Ishikawa (cell line): ENCODE measurements around the gene CRYGN.

Source experiments
- CEBPB ChIP-seq: IDR thresholded peaks from 2 replicates; pipeline ENCODE4 v1.6.1; 2012
- EP300 ChIP-seq: IDR thresholded peaks from 2 replicates; pipeline ENCODE4 v1.6.1; 2012; ENCODE audit warnings: borderline replicate concordance
- FOXM1 ChIP-seq: IDR thresholded peaks from 2 replicates; pipeline ENCODE4 v1.6.1; 2012; ENCODE audit warnings: low read depth, borderline replicate concordance
- MAX ChIP-seq: IDR thresholded peaks from 2 replicates; pipeline ENCODE4 v1.6.1; 2012
- NFIC ChIP-seq: IDR thresholded peaks from 2 replicates; pipeline ENCODE4 v1.6.1; 2012
- RAD21 ChIP-seq: IDR thresholded peaks from 2 replicates; pipeline ENCODE4 v1.6.1; 2012; ENCODE audit warnings: low read depth
- TAF1 ChIP-seq: IDR thresholded peaks from 2 replicates; pipeline ENCODE4 v1.6.1; 2012; ENCODE audit warnings: low read depth, mild to moderate bottlenecking
- TCF12 ChIP-seq: IDR thresholded peaks from 2 replicates; pipeline ENCODE4 v1.6.1; 2012; ENCODE audit warnings: low read depth
- TEAD4 ChIP-seq: IDR thresholded peaks from 2 replicates; pipeline ENCODE4 v1.6.1; 2012
- YY1 ChIP-seq: IDR thresholded peaks from 2 replicates; pipeline ENCODE4 v1.6.1; 2012; ENCODE audit warnings: low read depth
- TF ChIP-seq, protein P1 (sequence below): IDR thresholded peaks from 2 replicates; pipeline ENCODE4 v1.6.1; 2012
- TF ChIP-seq, protein P2 (sequence below): IDR thresholded peaks from 2 replicates; pipeline ENCODE4 v1.6.1; 2012; ENCODE audit warnings: low read depth, mild to moderate bottlenecking

DNA sequence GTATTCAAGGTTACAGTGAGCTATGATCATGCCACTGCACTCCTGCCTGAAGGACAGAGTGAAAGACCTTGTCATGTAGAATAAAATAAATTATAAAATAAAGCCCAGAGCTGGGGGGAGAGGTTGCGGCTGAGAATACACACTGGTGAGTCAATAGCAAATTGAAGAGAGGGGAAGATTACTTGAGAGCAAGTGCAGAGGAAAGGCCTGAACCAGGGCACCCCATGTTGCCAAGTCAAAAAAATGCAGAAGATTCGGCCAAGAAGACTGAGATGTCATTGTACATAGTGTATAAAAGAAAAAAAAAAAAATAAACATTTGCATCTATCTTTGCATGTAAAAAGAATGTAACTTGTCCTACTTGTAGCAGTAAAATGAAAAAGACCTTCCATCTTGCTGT, 47.3 kb upstream of the CRYGN start:
- no peak for TF ChIP-seq YY1
- TF ChIP-seq TCF12: no peak
- TF ChIP-seq MAX: no peak
- no peak for TF ChIP-seq EP300
- no peak for TF ChIP-seq TEAD4
- TF ChIP-seq CEBPB: no peak
- TF ChIP-seq FOXM1: no peak
- TF ChIP-seq, protein P1, sequence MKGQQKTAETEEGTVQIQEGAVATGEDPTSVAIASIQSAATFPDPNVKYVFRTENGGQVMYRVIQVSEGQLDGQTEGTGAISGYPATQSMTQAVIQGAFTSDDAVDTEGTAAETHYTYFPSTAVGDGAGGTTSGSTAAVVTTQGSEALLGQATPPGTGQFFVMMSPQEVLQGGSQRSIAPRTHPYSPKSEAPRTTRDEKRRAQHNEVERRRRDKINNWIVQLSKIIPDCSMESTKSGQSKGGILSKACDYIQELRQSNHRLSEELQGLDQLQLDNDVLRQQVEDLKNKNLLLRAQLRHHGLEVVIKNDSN: no peak
- TF ChIP-seq RAD21: no peak
- no peak for TF ChIP-seq NFIC
- TF ChIP-seq, protein P2, sequence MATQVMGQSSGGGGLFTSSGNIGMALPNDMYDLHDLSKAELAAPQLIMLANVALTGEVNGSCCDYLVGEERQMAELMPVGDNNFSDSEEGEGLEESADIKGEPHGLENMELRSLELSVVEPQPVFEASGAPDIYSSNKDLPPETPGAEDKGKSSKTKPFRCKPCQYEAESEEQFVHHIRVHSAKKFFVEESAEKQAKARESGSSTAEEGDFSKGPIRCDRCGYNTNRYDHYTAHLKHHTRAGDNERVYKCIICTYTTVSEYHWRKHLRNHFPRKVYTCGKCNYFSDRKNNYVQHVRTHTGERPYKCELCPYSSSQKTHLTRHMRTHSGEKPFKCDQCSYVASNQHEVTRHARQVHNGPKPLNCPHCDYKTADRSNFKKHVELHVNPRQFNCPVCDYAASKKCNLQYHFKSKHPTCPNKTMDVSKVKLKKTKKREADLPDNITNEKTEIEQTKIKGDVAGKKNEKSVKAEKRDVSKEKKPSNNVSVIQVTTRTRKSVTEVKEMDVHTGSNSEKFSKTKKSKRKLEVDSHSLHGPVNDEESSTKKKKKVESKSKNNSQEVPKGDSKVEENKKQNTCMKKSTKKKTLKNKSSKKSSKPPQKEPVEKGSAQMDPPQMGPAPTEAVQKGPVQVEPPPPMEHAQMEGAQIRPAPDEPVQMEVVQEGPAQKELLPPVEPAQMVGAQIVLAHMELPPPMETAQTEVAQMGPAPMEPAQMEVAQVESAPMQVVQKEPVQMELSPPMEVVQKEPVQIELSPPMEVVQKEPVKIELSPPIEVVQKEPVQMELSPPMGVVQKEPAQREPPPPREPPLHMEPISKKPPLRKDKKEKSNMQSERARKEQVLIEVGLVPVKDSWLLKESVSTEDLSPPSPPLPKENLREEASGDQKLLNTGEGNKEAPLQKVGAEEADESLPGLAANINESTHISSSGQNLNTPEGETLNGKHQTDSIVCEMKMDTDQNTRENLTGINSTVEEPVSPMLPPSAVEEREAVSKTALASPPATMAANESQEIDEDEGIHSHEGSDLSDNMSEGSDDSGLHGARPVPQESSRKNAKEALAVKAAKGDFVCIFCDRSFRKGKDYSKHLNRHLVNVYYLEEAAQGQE: no peak
- no peak for TF ChIP-seq TAF1
